GM23338 (cell line): ENCODE measurements around the gene LSP1. TPM values are rescaled to one million over a fixed set of nuclear protein-coding genes. Genes with fewer than 3 reads are reported as not detected.

Experiments used
- ATAC-seq: fragments of 200-7000 bp; cut with Tn5 transposase; 3 replicates; pipeline ENCODE4 v1.9.1; 2020
- DNase-seq: peaks from one replicate; pipeline ENCODE4 v3.0.0-alpha.2; 2015; ENCODE audit warnings: low spot score
- H2AFZ ChIP-seq: fragments of 200-600 bp; sonication (generic); 2 replicates; pipeline ENCODE4 v1.8.0; 2016; ENCODE audit warnings: antibody characterized with exemption, mild to moderate bottlenecking, moderate library complexity
- H3F3A ChIP-seq: fragments of 200-600 bp; sonication (generic); replicated peaks from 2 replicates; pipeline ENCODE4 v1.8.0; 2017; ENCODE audit warnings: antibody characterized with exemption, mixed run types, low read depth
- H3K27ac ChIP-seq: fragments of 200-600 bp; sonication (generic); 2 replicates; pipeline ENCODE4 v1.6.1; 2016; ENCODE audit warnings: low read depth
- H3K27me3 ChIP-seq: fragments of 200-600 bp; sonication (generic); 2 replicates; pipeline ENCODE4 v1.8.0; 2016; ENCODE audit warnings: mild to moderate bottlenecking, mixed run types, moderate library complexity; ENCODE audit not compliant: insufficient read depth
- H3K36me3 ChIP-seq: fragments of 200-600 bp; sonication (generic); 2 replicates; pipeline ENCODE4 v1.8.0; 2016; ENCODE audit warnings: mild to moderate bottlenecking; ENCODE audit not compliant: insufficient read depth
- H3K4me1 ChIP-seq: fragments of 200-600 bp; sonication (generic); 2 replicates; pipeline ENCODE4 v1.8.0; 2016; ENCODE audit warnings: mild to moderate bottlenecking, moderate library complexity; ENCODE audit not compliant: insufficient read depth
- H3K4me2 ChIP-seq: fragments of 200-600 bp; sonication (generic); 2 replicates; pipeline ENCODE4 v1.7.1; 2017; ENCODE audit warnings: mixed run types
- H3K4me3 ChIP-seq: fragments of 200-600 bp; sonication (generic); 2 replicates; pipeline ENCODE4 v1.6.1; 2016; ENCODE audit warnings: mixed run types
- H3K79me2 ChIP-seq: fragments of 200-600 bp; sonication (generic); replicated peaks from 2 replicates; pipeline ENCODE4 v1.8.0; 2017; ENCODE audit warnings: mild to moderate bottlenecking; ENCODE audit not compliant: insufficient read depth
- H3K9me2 ChIP-seq: fragments of 200-600 bp; sonication (generic); 2 replicates; pipeline ENCODE4 v1.8.0; 2017; ENCODE audit not compliant: insufficient read depth
- H4K20me1 ChIP-seq: fragments of 200-600 bp; sonication (generic); replicated peaks from 2 replicates; pipeline ENCODE4 v1.8.0; 2017; ENCODE audit warnings: mild to moderate bottlenecking; ENCODE audit not compliant: insufficient read depth
- H3K27ac Mint-ChIP-seq: 2 replicates; pipeline ENCODE4 v1.8.0; 2020; ENCODE audit warnings: inconsistent platforms, mild to moderate bottlenecking, moderate library complexity, mixed read lengths
- H3K27me3 Mint-ChIP-seq: 3 replicates; pipeline ENCODE4 v1.8.0; 2022; ENCODE audit warnings: low read depth, mild to moderate bottlenecking, moderate library complexity, mixed read lengths, inconsistent platforms; ENCODE audit not compliant: insufficient read depth, poor library complexity
- H3K36me3 Mint-ChIP-seq: 3 replicates; pipeline ENCODE4 v1.8.0; 2021; ENCODE audit warnings: low read depth, mild to moderate bottlenecking, inconsistent platforms, moderate library complexity, mixed read lengths
- H3K4me1 Mint-ChIP-seq: 3 replicates; pipeline ENCODE4 v1.8.0; 2020; ENCODE audit warnings: mild to moderate bottlenecking, inconsistent platforms, mixed read lengths
- H3K4me3 Mint-ChIP-seq: 3 replicates; pipeline ENCODE4 v1.8.0; 2021; ENCODE audit warnings: moderate library complexity, mild to moderate bottlenecking, inconsistent platforms, mixed read lengths
- H3K9me3 Mint-ChIP-seq: 3 replicates; pipeline ENCODE4 v1.8.0; 2020; ENCODE audit warnings: moderate library complexity, mild to moderate bottlenecking, inconsistent platforms, mixed read lengths
- CREB1 ChIP-seq: fragments of 250-450 bp; sonication (Bioruptor Pico); IDR thresholded peaks from 2 replicates; pipeline ENCODE4 v1.5.0; 2020; ENCODE audit warnings: low read depth, mild to moderate bottlenecking, moderate library complexity
- CTCF ChIP-seq, 2 experiments: fragments of 200-600 bp in 1 of 2; sonication (generic) in 1 of 2; conservative IDR thresholded peaks; 2 replicates each; pipeline versions ENCODE4 v1.5.1 to v1.6.1; 2016 to 2017; ENCODE audit warnings: antibody characterized with exemption in 2 of 2, low read depth in 2 of 2, mild to moderate bottlenecking in 2 of 2, moderate library complexity in 1 of 2
- POLR2AphosphoS5 ChIP-seq: IDR thresholded peaks from 2 replicates; pipeline ENCODE4 v1.6.1; 2016; ENCODE audit warnings: antibody characterized with exemption, low read depth
- ZNF114 ChIP-seq: fragments of 250-450 bp; sonication (Bioruptor Pico); IDR thresholded peaks from 2 replicates; pipeline ENCODE4 v1.5.0; 2020; ENCODE audit warnings: mild to moderate bottlenecking, moderate library complexity
- ZNF462 ChIP-seq: fragments of 250-450 bp; sonication (Bioruptor Pico); IDR thresholded peaks from 2 replicates; pipeline ENCODE4 v1.5.0; 2020; ENCODE audit warnings: mild to moderate bottlenecking, moderate library complexity
- polyA plus RNA-seq: library from polyadenylated mRNA; unstranded; fragments of >200 nt; fragmentation: Nextera tagmentation; extraction: Ambion mirVana; gene quantifications from 2 replicates; pipeline ENCODE4 v1.2.1, GENCODE V29; 2016
- total RNA-seq: library from RNA; depleted of rRNA; stranded (reverse); fragments of >200 nt; shearing (Covaris generic); gene quantifications from 2 replicates; pipeline ENCODE4 v1.2.3, GENCODE V29; 2014

The LSP1 gene
- total and polyA plus RNA-seq, 2 experiments from 2014 or later: 0.84 TPM; not detected in 1

DNA sequence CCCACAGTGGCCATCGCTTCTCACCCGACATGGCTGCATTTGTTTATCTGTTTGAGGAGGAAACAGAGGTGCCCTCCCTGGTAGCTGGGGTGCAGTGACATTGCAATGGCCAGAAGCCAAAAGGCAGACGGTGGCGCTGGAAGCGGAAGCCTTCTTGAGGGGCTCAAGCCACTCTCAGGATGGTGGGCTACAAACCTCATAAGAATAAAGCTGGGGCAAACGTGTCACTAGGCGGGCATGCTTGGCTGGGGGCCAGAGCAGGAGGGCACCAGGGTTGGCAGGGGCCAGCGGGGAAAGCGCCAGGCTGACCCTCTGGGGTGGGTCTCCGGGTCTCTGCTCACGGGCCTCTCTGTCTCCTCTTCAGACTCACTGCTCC, 79.2 kb downstream of the LSP1 start:
- H3K9me2 ChIP-seq: no peaks in the 10 kb centered on the region
- Mint-ChIP-seq H3K4me3 (no peak overlapping the region), H3K27me3 (peaks cover 17% of the 10 kb centered on the region), H3K36me3 (no peaks in the 10 kb centered on the region), H3K9me3 (no peaks in the 10 kb centered on the region), H3K27ac (no peak overlapping the region), H3K4me1 (0 out of 3 replicates have a peak, but pooled peaks cover 5% of the 10 kb centered on the region)
- ATAC-seq (no peak), DNase-seq (no peak)
- no peaks in the 10 kb centered on the region for H3K36me3 ChIP-seq
- no peak overlapping the region for H3K4me3 ChIP-seq
- no peaks in the 10 kb centered on the region for H3K27me3 ChIP-seq
- H4K20me1 ChIP-seq: no peaks in the 10 kb centered on the region
- H3K27ac ChIP-seq: no peak overlapping the region
- H3K79me2 ChIP-seq: no peaks in the 10 kb centered on the region
- no peaks in the 10 kb centered on the region for H3F3A ChIP-seq
- H2AFZ ChIP-seq: no peak overlapping the region
- no peak for TF ChIP-seq ZNF462 (CRISPR knock-in tag)
- TF ChIP-seq ZNF114 (CRISPR knock-in tag): no peak
- TF ChIP-seq CREB1: no peak
- TF ChIP-seq POLR2AphosphoS5: no peak
- TF ChIP-seq CTCF (conservative IDR thresholded peaks at IDR 0.05; ENCODE audit: low read depth in 2 of 2): no peak
- no peaks in the 10 kb centered on the region for H3K4me1 ChIP-seq
- no peak overlapping the region for H3K4me2 ChIP-seq
